Effector memory CD4-positive, alpha-beta T cell (primary cell): ENCODE results near the gene PDE4D.
A peak's percentile ranks its signal among the peaks of the same experiment; 100 is the strongest.

Source experiments
- DNase-seq, 3 donors: peaks; one replicate each; pipeline ENCODE4 v3.0.0-alpha.2; 2020
- H3K27ac ChIP-seq: 2 replicates; pipeline ENCODE4 v1.7.0; 2013; ENCODE audit warnings: mild to moderate bottlenecking, low read length, moderate library complexity; ENCODE audit not compliant: insufficient read depth, poor library complexity, severe bottlenecking
- H3K27me3 ChIP-seq: replicated peaks from 2 replicates; pipeline ENCODE4 v1.7.0; 2013; ENCODE audit warnings: mild to moderate bottlenecking, low read length; ENCODE audit not compliant: insufficient read depth, control insufficient read depth, poor library complexity, severe bottlenecking
- H3K36me3 ChIP-seq: 2 replicates; pipeline ENCODE4 v1.7.0; 2013; ENCODE audit warnings: mild to moderate bottlenecking, low read length, moderate library complexity; ENCODE audit not compliant: control insufficient read depth, insufficient read depth
- H3K4me1 ChIP-seq: 2 replicates; pipeline ENCODE4 v1.7.0; 2013; ENCODE audit warnings: low read length, mild to moderate bottlenecking; ENCODE audit not compliant: control insufficient read depth, insufficient read depth, poor library complexity, severe bottlenecking
- H3K4me3 ChIP-seq: 2 replicates; pipeline ENCODE4 v1.7.0; 2013; ENCODE audit warnings: low read length, low read depth, mild to moderate bottlenecking; ENCODE audit not compliant: insufficient read depth, poor library complexity, severe bottlenecking
- H3K9me3 ChIP-seq: 2 replicates; pipeline ENCODE4 v1.7.0; 2013; ENCODE audit warnings: mild to moderate bottlenecking, low read length, moderate library complexity; ENCODE audit not compliant: control insufficient read depth

Gene PDE4D

GRCh38 chr5:59158637-59159391 is 734.7 kb downstream of the PDE4D start:
- Histone ChIP-seq H3K4me1 (peaks cover 1% of the 10 kb centered on the region), H3K27me3 (no peaks in the 10 kb centered on the region), H3K4me3 (no peak overlapping the region), H3K27ac (no peak overlapping the region), H3K9me3 (no peaks in the 10 kb centered on the region), H3K36me3 (no peaks in the 10 kb centered on the region)
- no peak for DNase-seq

- no peak for DNase-seq
Measured at GRCh38 chr5:59158165-59158564, 735.4 kb downstream of the PDE4D start.

DNA sequence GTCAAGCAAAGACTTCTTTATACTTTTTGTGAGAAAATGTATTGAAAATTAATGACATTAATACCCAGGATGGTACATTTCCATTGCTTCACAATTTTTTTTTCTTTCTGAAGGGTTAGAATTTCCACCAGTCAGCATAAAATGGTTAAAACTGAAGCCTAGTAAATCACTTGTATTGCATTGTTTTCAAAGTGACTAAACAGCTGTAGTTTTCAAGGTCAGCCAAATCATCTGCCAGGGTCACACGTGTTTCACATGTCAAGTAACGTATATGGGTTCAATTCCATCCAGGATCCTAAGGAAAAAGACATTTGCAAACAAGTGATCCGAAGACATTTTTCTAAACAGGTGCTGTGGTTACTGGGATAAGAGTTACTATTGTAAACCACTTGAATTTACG is 736.5 kb downstream of the PDE4D start:
- Histone ChIP-seq H3K9me3 (no peaks in the 10 kb centered on the region), H3K27ac (no peak overlapping the region), H3K27me3 (no peaks in the 10 kb centered on the region), H3K4me3 (no peak overlapping the region), H3K36me3 (no peaks in the 10 kb centered on the region), H3K4me1 (peaks cover 9% of the 10 kb centered on the region)
- no peak for DNase-seq

More at GRCh38 chr5:59158165-59158564, 735.4 kb downstream of the PDE4D start:
- no peak overlapping the region for H3K27ac ChIP-seq
- no peaks in the 10 kb centered on the region for H3K9me3 ChIP-seq
- H3K27me3 ChIP-seq, result no peaks in the 10 kb centered on the region
- no peak overlapping the region for H3K4me3 ChIP-seq
- peaks cover 4% of the 10 kb centered on the region for H3K4me1 ChIP-seq
- no peaks in the 10 kb centered on the region for H3K36me3 ChIP-seq

DNA sequence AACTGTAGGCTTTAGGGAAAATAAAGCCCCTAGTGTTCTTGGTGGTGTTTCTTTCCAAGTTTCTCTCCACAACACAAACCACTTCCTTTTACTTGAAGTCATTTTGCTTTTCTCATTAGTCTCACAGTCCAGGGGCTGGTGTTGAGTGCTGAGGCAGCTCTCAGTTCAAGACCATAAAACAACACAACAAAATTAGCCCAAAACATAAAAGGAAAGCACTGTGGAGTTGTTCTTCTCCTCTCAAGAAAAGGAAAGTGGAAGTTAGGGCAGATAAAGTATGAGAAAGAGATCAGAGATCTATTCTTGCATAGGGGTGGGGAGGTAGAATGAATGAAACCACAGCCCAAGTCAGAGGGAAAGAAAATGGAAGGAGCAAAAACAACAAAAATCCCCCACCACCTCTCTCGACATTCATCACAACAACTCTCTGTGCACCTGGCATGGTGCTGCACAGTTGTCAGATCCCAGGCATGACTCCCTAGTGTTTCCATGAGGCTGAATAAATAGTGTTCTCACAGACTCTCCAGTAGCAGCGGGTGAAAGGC is 740.8 kb downstream of the PDE4D start:
- H3K36me3 ChIP-seq, result no peaks in the 10 kb centered on the region
- H3K27me3 ChIP-seq, result no peaks in the 10 kb centered on the region
- H3K4me1 ChIP-seq, result peaks cover 9% of the 10 kb centered on the region
- no peak overlapping the region for H3K27ac ChIP-seq
- H3K9me3 ChIP-seq, result no peaks in the 10 kb centered on the region
- no peak for DNase-seq
- H3K4me3 ChIP-seq, result no peak overlapping the region

GRCh38 chr5:59151162-59151889 is 742.2 kb downstream of the PDE4D start:
- H3K4me1 ChIP-seq, result peaks cover 9% of the 10 kb centered on the region
- no peak overlapping the region for H3K4me3 ChIP-seq
- H3K36me3 ChIP-seq, result no peaks in the 10 kb centered on the region
- H3K27me3 ChIP-seq, result no peaks in the 10 kb centered on the region
- no peaks in the 10 kb centered on the region for H3K9me3 ChIP-seq
- no peak for DNase-seq
- no peak overlapping the region for H3K27ac ChIP-seq

- H3K27me3 ChIP-seq, result no peaks in the 10 kb centered on the region
- H3K4me1 ChIP-seq, result peaks cover 9% of the 10 kb centered on the region
Measured at GRCh38 chr5:59149827-59150226, 743.7 kb downstream of the PDE4D start.

GRCh38 chr5:59149271-59149670 is 744.3 kb downstream of the PDE4D start:
- H3K27ac ChIP-seq, result no peak overlapping the region
- no peaks in the 10 kb centered on the region for H3K27me3 ChIP-seq
- no peak for DNase-seq
- H3K4me1 ChIP-seq, result peaks cover 9% of the 10 kb centered on the region
- no peaks in the 10 kb centered on the region for H3K36me3 ChIP-seq
- no peak overlapping the region for H3K4me3 ChIP-seq
- no peaks in the 10 kb centered on the region for H3K9me3 ChIP-seq

More at GRCh38 chr5:59149827-59150226, 743.7 kb downstream of the PDE4D start:
- Histone ChIP-seq H3K27ac (no peak overlapping the region), H3K4me3 (no peak overlapping the region), H3K36me3 (no peaks in the 10 kb centered on the region), H3K9me3 (no peaks in the 10 kb centered on the region)
- DNase-seq, result no peak

GRCh38 chr5:59146729-59147128 is 746.8 kb downstream of the PDE4D start:
- DNase-seq, result peak in 1 of 3 donors; percentile 8
- Histone ChIP-seq H3K4me3 (no peak overlapping the region), H3K4me1 (no peaks in the 10 kb centered on the region), H3K9me3 (no peaks in the 10 kb centered on the region), H3K27ac (no peak overlapping the region), H3K27me3 (no peaks in the 10 kb centered on the region), H3K36me3 (no peaks in the 10 kb centered on the region)

DNA sequence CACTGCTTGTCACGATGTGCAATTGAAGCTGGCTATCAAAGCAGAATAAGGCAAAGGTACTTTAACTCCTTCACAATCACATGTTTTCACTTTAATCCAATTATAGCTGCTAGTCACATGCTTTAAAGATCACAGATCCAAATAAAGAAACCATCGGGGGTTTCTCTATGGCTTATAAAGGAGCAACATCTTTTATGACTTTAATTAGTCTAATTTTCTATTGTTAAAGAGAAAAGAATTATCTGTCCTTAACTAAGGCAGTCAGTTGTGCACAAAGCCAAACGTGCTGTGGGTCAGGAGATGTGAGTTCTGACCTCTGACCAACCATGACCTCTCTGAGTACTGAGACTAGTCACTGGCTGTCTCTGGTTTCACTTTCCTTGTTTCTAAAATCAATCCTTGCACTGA is 749.6 kb downstream of the PDE4D start:
- no peaks in the 10 kb centered on the region for H3K4me1 ChIP-seq
- H3K9me3 ChIP-seq, result no peaks in the 10 kb centered on the region
- H3K27ac ChIP-seq, result no peak overlapping the region
- H3K36me3 ChIP-seq, result no peaks in the 10 kb centered on the region
- H3K4me3 ChIP-seq, result no peak overlapping the region
- no peaks in the 10 kb centered on the region for H3K27me3 ChIP-seq
- no peak for DNase-seq

DNA sequence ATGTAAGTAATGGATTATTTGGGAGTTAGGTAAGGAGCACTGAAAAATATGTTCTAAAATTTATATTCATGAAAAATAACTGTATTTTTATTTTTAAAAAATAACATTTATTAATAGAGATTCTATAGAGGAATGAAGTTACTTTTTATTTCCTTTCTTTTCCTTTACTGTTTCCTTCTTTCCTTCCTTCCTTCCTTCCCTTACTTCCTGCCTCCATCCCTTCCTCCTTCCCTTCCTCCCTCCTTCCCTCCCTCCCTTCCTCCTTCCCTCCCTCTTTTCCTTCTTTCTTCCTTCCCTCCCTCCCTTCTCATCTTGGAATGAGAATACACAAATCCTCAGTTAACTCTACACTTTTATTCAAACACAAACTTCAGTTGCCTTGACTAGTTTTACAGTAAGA is 750.6 kb downstream of the PDE4D start:
- no peaks in the 10 kb centered on the region for H3K36me3 ChIP-seq
- no peak for DNase-seq
- H3K4me1 ChIP-seq, result no peaks in the 10 kb centered on the region
- H3K27me3 ChIP-seq, result no peaks in the 10 kb centered on the region
- H3K4me3 ChIP-seq, result no peak overlapping the region
- no peak overlapping the region for H3K27ac ChIP-seq
- no peaks in the 10 kb centered on the region for H3K9me3 ChIP-seq
